ENCODE results near the gene ECI1.
A peak's percentile ranks its signal among the peaks of the same experiment; 100 is the strongest.

ECI1 gene

DNA sequence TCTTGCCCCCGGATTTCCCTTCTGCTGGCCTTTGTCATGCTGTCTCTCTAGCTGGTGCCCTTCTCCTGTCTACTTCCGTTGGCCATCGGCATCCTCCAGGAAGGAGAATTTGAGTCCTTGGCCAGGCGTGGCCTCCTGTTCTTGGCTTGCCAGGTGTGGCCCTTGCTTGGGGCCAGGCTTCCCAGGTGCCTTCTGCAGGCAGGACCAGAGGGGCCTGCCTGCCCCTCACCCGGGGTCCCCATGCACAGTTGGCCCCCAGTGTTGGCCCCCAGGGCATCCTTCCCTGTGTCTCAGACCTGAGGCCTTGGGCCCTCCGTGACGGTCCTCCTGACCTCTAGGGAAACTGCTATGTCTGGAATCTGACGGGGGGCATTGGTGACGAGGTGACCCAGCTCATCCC, 43.5 kb downstream of the ECI1 start:
- Histone ChIP-seq H3K23ac (ENCODE audit: low read depth, low read length, poor library complexity) (no peak overlapping the region), H3K14ac (ENCODE audit: low read length) (no peak overlapping the region), H2BK15ac (ENCODE audit: low read length) (no peak overlapping the region), H3K27ac (replicated peaks; ENCODE audit: low read length) (no peak overlapping the region), H3K4me2 (ENCODE audit: insufficient read depth, low read length, poor library complexity, severe bottlenecking) (no peak overlapping the region), H2AK5ac (ENCODE audit: low read depth, low read length) (no peak overlapping the region), H2BK120ac (ENCODE audit: low read depth, low read length) (no peak overlapping the region), H3K27me3 (ENCODE audit: control insufficient read depth in 3 of 3, insufficient read depth in 3 of 3, low read depth in 1 of 3, low read length in 3 of 3) (no peaks in the 10 kb centered on the region), H3K4me3 (ENCODE audit: low read length in 2 of 2) (no peak overlapping the region), H3K36me3 (replicated peaks in 1 of 2; ENCODE audit: control insufficient read depth in 2 of 2, insufficient read depth in 2 of 2, low read length in 2 of 2) (peaks cover 44 to 57% of the 10 kb centered on the region in 2 donors), H3K18ac (ENCODE audit: low read length) (no peak overlapping the region), H3K4ac (ENCODE audit: low read length) (no peak overlapping the region), H3K79me1 (ENCODE audit: low read depth, low read length) (peaks cover 24% of the 10 kb centered on the region), H3K4me1 (ENCODE audit: control insufficient read depth in 2 of 2, insufficient read depth in 1 of 2, low read depth in 1 of 2, low read length in 2 of 2) (peaks cover 8 to 11% of the 10 kb centered on the region in 2 donors), H3K9ac (ENCODE audit: low read depth, low read length, poor library complexity) (no peak overlapping the region), H2BK5ac (ENCODE audit: low read length) (no peak overlapping the region), H4K8ac (ENCODE audit: low read depth, low read length) (no peak overlapping the region), H3K9me3 (replicated peaks in 1 of 2; ENCODE audit: control insufficient read depth in 2 of 2, insufficient read depth in 1 of 2, low read depth in 1 of 2, low read length in 2 of 2) (no peaks in the 10 kb centered on the region), H2BK12ac (ENCODE audit: low read length) (no peak overlapping the region), H2AFZ (ENCODE audit: low read length) (no peak overlapping the region), H4K91ac (ENCODE audit: low read depth, low read length, poor library complexity) (no peak overlapping the region)
- WGBS, 2 donors (ENCODE audit: extremely low coverage in 2 of 2, insufficient read length in 2 of 2, insufficient replicate concordance in 1 of 2) = no CpG with 5 or more reads among the region's 9 CpGs
- DNase-seq (ENCODE audit: low spot score) = no peak

DNA sequence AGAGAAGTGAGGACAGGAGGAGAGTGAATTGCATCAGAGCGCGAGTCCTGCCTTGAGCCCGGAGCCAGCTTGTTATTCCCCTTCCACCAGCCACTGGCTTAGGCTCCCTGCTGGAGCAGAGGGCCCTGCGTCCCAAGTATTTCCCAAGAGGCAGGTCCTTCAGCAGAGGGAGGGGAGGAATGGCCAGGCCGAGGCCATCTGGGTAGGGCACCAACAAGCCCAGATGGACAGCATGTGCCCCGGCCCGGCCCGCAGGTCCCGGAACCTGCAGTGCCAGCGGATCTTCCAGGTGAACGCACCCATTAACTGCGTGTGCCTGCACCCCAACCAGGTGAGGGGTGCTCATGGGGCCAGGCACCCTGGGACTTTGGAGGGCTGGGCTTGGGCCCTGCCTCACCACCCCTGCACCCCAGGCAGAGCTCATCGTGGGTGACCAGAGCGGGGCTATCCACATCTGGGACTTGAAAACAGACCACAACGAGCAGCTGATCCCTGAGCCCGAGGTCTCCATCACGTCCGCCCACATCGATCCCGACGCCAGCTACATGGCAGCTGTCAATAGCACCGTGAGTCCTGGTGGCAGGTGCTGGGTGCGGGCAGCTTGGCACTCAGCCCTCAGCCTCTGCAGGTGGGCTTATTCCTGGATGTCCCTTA, 44.5 kb downstream of the ECI1 start:
- no peak overlapping the region for H2BK120ac ChIP-seq (ENCODE audit: low read depth, low read length)
- no peak overlapping the region for H3K27ac ChIP-seq (replicated peaks; ENCODE audit: low read length)
- no peaks in the 10 kb centered on the region for H3K9me3 ChIP-seq (replicated peaks in 1 of 2; ENCODE audit: control insufficient read depth in 2 of 2, insufficient read depth in 1 of 2, low read depth in 1 of 2, low read length in 2 of 2)
- no peak overlapping the region for H3K14ac ChIP-seq (ENCODE audit: low read length)
- peak overlapping the region; percentile 44 for H3K9ac ChIP-seq (ENCODE audit: low read depth, low read length, poor library complexity)
- H3K27me3 ChIP-seq (ENCODE audit: control insufficient read depth in 3 of 3, insufficient read depth in 3 of 3, low read depth in 1 of 3, low read length in 3 of 3) = no peaks in the 10 kb centered on the region
- H3K79me1 ChIP-seq (ENCODE audit: low read depth, low read length) = peaks cover 18% of the 10 kb centered on the region
- no peak overlapping the region for H3K4ac ChIP-seq (ENCODE audit: low read length)
- peaks cover 34 to 47% of the 10 kb centered on the region in 2 donors for H3K36me3 ChIP-seq (replicated peaks in 1 of 2; ENCODE audit: control insufficient read depth in 2 of 2, insufficient read depth in 2 of 2, low read length in 2 of 2)
- H2BK5ac ChIP-seq (ENCODE audit: low read length) = no peak overlapping the region
- H3K23ac ChIP-seq (ENCODE audit: low read depth, low read length, poor library complexity) = no peak overlapping the region
- H3K18ac ChIP-seq (ENCODE audit: low read length) = no peak overlapping the region
- H4K8ac ChIP-seq (ENCODE audit: low read depth, low read length) = no peak overlapping the region
- H2BK12ac ChIP-seq (ENCODE audit: low read length) = no peak overlapping the region
- peak overlapping the region; percentile 51 to 90 for H3K4me3 ChIP-seq (ENCODE audit: low read length in 2 of 2)
- H3K4me1 ChIP-seq (ENCODE audit: control insufficient read depth in 2 of 2, insufficient read depth in 1 of 2, low read depth in 1 of 2, low read length in 2 of 2) = peaks cover 6 to 9% of the 10 kb centered on the region in 2 donors
- no peak for DNase-seq (ENCODE audit: low spot score)
- H3K4me2 ChIP-seq (ENCODE audit: insufficient read depth, low read length, poor library complexity, severe bottlenecking) = no peak overlapping the region
- no peak overlapping the region for H2BK15ac ChIP-seq (ENCODE audit: low read length)
- H2AK5ac ChIP-seq (ENCODE audit: low read depth, low read length) = peak overlapping the region; percentile 100
- no peak overlapping the region for H2AFZ ChIP-seq (ENCODE audit: low read length)
- no CpG with 5 or more reads among the region's 23 CpGs for WGBS, 2 donors (ENCODE audit: extremely low coverage in 2 of 2, insufficient read length in 2 of 2, insufficient replicate concordance in 1 of 2)
- H4K91ac ChIP-seq (ENCODE audit: low read depth, low read length, poor library complexity) = no peak overlapping the region

DNA sequence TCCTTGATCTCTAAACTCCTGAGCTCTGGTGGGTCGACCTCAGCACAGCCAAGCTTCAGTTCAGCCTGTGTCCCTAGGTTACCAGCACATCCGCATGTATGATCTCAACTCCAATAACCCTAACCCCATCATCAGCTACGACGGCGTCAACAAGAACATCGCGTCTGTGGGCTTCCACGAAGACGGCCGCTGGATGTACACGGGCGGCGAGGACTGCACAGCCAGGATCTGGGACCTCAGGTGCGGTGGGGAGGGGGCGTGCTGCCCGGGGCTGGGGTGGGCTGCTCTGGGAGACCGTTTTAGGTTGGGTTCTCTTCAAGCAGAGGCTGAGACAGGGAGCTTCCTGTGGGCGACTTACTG, 45.0 kb downstream of the ECI1 start:
- Histone ChIP-seq H2BK12ac (ENCODE audit: low read length) (no peak overlapping the region), H3K4me2 (ENCODE audit: insufficient read depth, low read length, poor library complexity, severe bottlenecking) (peak overlapping the region; percentile 85), H2BK5ac (ENCODE audit: low read length) (peak overlapping the region; percentile 98), H3K27me3 (ENCODE audit: control insufficient read depth in 3 of 3, insufficient read depth in 3 of 3, low read depth in 1 of 3, low read length in 3 of 3) (no peaks in the 10 kb centered on the region), H3K18ac (ENCODE audit: low read length) (no peak overlapping the region), H3K9me3 (replicated peaks in 1 of 2; ENCODE audit: control insufficient read depth in 2 of 2, insufficient read depth in 1 of 2, low read depth in 1 of 2, low read length in 2 of 2) (no peaks in the 10 kb centered on the region), H2BK120ac (ENCODE audit: low read depth, low read length) (no peak overlapping the region), H3K4me1 (ENCODE audit: control insufficient read depth in 2 of 2, insufficient read depth in 1 of 2, low read depth in 1 of 2, low read length in 2 of 2) (peaks cover 6 to 9% of the 10 kb centered on the region in 2 donors), H3K9ac (ENCODE audit: low read depth, low read length, poor library complexity) (peak overlapping the region; percentile 95), H3K79me1 (ENCODE audit: low read depth, low read length) (peaks cover 18% of the 10 kb centered on the region), H2AK5ac (ENCODE audit: low read depth, low read length) (peak overlapping the region; percentile 100), H3K23ac (ENCODE audit: low read depth, low read length, poor library complexity) (peak overlapping the region; percentile 98), H3K27ac (replicated peaks; ENCODE audit: low read length) (peak overlapping the region; percentile 2), H3K14ac (ENCODE audit: low read length) (no peak overlapping the region), H3K4me3 (ENCODE audit: low read length in 2 of 2) (peak overlapping the region in 1 of 2 donors; percentile 90), H4K8ac (ENCODE audit: low read depth, low read length) (peak overlapping the region; percentile 93), H2BK15ac (ENCODE audit: low read length) (peak overlapping the region; percentile 90), H4K91ac (ENCODE audit: low read depth, low read length, poor library complexity) (peak overlapping the region; percentile 64), H2AFZ (ENCODE audit: low read length) (no peak overlapping the region), H3K4ac (ENCODE audit: low read length) (no peak overlapping the region), H3K36me3 (replicated peaks in 1 of 2; ENCODE audit: control insufficient read depth in 2 of 2, insufficient read depth in 2 of 2, low read length in 2 of 2) (peaks cover 30 to 43% of the 10 kb centered on the region in 2 donors)
- no CpG with 5 or more reads among the region's 18 CpGs for WGBS, 2 donors (ENCODE audit: extremely low coverage in 2 of 2, insufficient read length in 2 of 2, insufficient replicate concordance in 1 of 2)
- no peak for DNase-seq (ENCODE audit: low spot score)

DNA sequence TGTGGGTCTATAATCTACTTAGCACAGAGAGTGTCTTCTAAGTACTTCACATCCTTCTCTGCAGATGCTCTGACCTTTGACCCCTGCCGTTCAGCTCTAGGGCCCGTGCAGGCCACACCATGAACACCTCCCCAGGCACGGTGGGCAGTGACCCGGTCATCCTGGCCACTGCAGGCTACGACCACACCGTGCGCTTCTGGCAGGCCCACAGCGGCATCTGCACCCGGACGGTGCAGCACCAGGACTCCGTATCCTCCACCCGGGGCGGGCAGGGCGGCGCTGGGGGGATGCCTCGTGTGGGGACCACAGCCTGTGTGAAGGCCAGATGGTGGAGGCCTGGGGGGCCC, 45.4 kb downstream of the ECI1 start:
- Histone ChIP-seq H2AFZ (ENCODE audit: low read length) (peak overlapping the region; percentile 97), H3K14ac (ENCODE audit: low read length) (peak overlapping the region; percentile 82), H3K4me3 (ENCODE audit: low read length in 2 of 2) (peak overlapping the region; percentile 90 to 97), H3K18ac (ENCODE audit: low read length) (peak overlapping the region; percentile 96), H3K4ac (ENCODE audit: low read length) (peak overlapping the region; percentile 76), H3K23ac (ENCODE audit: low read depth, low read length, poor library complexity) (peak overlapping the region; percentile 98), H3K9me3 (replicated peaks in 1 of 2; ENCODE audit: control insufficient read depth in 2 of 2, insufficient read depth in 1 of 2, low read depth in 1 of 2, low read length in 2 of 2) (no peaks in the 10 kb centered on the region), H3K27ac (replicated peaks; ENCODE audit: low read length) (peak overlapping the region; percentile 92), H4K91ac (ENCODE audit: low read depth, low read length, poor library complexity) (peak overlapping the region; percentile 64), H4K8ac (ENCODE audit: low read depth, low read length) (no peak overlapping the region), H2BK15ac (ENCODE audit: low read length) (peak overlapping the region; percentile 90), H2BK120ac (ENCODE audit: low read depth, low read length) (peak overlapping the region; percentile 87), H3K9ac (ENCODE audit: low read depth, low read length, poor library complexity) (peak overlapping the region; percentile 95), H2BK5ac (ENCODE audit: low read length) (peak overlapping the region; percentile 98), H3K4me1 (ENCODE audit: control insufficient read depth in 2 of 2, insufficient read depth in 1 of 2, low read depth in 1 of 2, low read length in 2 of 2) (peaks cover 6 to 9% of the 10 kb centered on the region in 2 donors), H3K4me2 (ENCODE audit: insufficient read depth, low read length, poor library complexity, severe bottlenecking) (peak overlapping the region; percentile 85), H3K36me3 (replicated peaks in 1 of 2; ENCODE audit: control insufficient read depth in 2 of 2, insufficient read depth in 2 of 2, low read length in 2 of 2) (peaks cover 30 to 43% of the 10 kb centered on the region in 2 donors), H2BK12ac (ENCODE audit: low read length) (peak overlapping the region; percentile 100), H3K27me3 (ENCODE audit: control insufficient read depth in 3 of 3, insufficient read depth in 3 of 3, low read depth in 1 of 3, low read length in 3 of 3) (no peaks in the 10 kb centered on the region), H3K79me1 (ENCODE audit: low read depth, low read length) (peaks cover 18% of the 10 kb centered on the region), H2AK5ac (ENCODE audit: low read depth, low read length) (peak overlapping the region; percentile 100)
- no CpG with 5 or more reads among the region's 16 CpGs for WGBS, 2 donors (ENCODE audit: extremely low coverage in 2 of 2, insufficient read length in 2 of 2, insufficient replicate concordance in 1 of 2)
- DNase-seq (ENCODE audit: low spot score) = no peak

Data from neuronal stem cell (in vitro differentiated cells).